T-helper 22 cell (primary cell): ENCODE results near the gene SCAND1.
"Not testable (repeated sequence)": the region's sequence is repeated elsewhere in the genome, so short reads cannot be mapped to it uniquely, and the experiment has no call there.

ENCODE experiments used
- DNase-seq: peaks from one replicate; pipeline ENCODE4 v3.0.0-alpha.2; 2020; ENCODE audit warnings: low read depth

Gene SCAND1

GRCh38 chr20:35954200-35954906, at the start of gene SCAND1:
SCAND1 (minus strand) TSS chr20:35954502; CDS start chr20:35954284, 218 bp downstream.
- DNase-seq = peak; percentile 96

GRCh38 chr20:36004045-36004444, 49.7 kb upstream of the SCAND1 start:
- no peak for DNase-seq

- no peak for DNase-seq
These were observed 48.6 kb upstream of the SCAND1 start for GRCh38 chr20:36002855-36003254.

- DNase-seq = not testable (repeated sequence)
These were observed 47.0 kb upstream of the SCAND1 start for GRCh38 chr20:36001331-36001730.

DNA sequence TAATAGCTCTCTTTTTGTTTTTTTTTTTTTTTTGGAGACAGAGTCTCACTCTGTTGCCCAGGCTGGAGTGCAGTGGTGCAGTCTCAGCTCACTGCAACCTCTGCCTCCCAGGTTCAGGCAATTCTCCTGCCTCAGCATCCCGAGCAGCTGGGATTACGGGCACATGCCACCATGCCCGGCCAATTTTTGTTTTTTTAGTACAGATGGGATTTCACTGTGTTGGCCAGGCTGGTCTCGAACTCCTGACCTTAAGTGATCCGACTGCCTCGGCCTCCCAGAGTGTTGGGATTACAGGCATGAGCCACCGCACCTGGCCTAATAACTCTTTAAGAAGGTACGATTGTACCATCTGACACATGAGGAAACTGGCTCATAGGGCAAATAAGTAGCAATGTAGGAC, 42.2 kb upstream of the SCAND1 start:
- DNase-seq = not testable (repeated sequence)

GRCh38 chr20:35994994-35995453, 40.7 kb upstream of the SCAND1 start:
- DNase-seq = peak; percentile 39

- DNase-seq = peak; percentile 7
These were observed 38.5 kb upstream of the SCAND1 start for GRCh38 chr20:35992713-35993335.

DNA sequence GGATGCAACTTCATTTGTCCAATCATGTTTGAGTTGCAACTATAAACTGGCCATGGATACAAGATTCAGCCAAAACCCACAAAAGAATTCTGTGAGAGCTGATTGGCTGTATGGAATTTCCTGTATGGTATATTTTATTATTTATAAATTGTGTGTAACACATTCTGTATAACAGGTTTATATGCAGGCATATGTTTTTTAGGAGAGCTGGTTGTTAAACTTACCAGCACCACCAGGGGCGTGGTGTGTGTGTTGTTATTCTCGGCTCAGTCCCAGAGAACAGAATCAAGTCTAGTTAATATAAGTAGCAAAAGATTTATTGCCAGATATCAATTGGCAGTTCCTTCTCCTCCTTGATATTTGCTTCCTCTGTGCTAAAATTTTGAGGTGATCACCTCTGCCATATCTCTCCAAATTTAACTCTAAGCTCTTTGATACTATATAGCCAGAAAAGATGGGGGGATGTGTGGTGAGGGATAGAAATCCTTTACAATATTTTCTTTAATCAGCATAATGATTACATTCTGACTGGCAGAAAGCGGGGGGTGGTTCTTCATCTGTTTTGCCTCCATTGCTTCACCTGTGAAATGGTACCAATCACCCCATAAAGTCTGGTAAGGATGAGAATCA, 37.0 kb upstream of the SCAND1 start:
- no peak for DNase-seq

DNA sequence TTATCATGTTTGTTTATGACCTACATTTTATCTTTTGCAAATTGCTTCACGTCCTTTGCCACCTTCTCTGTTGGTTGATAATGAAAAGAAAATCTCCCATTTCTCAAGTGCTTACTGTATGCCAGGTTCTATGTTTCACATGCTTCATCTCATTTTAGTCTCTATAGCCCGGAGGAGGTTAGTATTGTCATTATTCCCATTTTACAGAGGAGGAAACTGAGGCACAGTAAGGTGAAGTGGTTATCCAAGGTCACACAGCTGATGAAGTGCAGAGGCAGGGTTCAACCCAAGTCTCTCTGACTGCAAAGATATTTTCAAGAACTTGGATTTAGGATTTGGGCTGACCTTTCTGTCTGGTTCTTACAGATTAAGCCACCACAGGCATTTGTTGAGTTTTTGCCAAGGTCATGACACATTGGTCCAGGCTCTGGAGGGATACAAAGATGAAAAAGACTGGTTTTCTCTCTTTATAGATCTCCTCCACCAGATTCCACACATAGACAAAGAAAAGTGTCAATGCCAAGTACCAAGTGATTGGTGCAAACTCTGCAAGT, 34.7 kb upstream of the SCAND1 start:
- no peak for DNase-seq

- no peak for DNase-seq
These were observed 31.5 kb upstream of the SCAND1 start for GRCh38 chr20:35985806-35986205.

DNA sequence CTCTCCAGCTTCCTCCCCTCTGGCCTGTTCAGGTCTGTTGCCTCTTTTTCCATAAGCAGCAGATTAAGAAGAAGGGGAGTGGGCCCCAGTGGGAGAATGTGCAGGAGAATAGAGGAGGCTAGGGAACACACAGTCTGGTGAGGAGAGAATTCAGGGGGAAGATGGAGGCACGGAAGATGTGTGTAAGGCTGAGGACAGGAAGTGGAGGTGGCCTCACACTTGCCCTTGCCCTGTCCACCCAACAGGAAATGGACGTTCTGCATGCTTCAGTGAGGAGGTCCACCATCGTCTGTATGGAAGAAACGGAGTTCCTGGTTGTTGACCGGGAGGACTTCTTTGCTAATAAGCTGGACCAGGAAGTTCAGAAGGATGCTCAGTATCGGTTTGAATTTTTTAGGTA, 30.1 kb upstream of the SCAND1 start:
- no peak for DNase-seq

DNA sequence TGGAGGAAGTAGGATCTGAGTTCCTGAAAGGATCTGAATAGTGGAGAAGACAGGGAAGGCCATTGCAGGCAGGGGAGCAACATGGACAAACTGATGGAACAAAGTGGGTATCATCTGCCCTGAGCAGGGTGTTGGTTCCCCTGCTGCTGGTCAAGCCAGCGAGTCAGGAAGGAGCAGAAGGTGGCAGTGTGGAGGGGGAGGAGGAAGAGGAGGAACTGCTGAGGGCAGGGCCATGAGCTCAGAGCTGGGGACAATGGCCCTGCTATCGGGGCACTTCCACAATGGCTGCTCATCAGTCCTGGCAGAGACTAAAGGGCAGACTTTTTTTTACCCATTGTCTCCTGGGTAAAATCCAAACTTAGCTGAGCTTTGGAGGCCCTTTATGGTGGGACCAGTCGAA, 27.7 kb upstream of the SCAND1 start:
- no peak for DNase-seq

- DNase-seq = no peak
These were observed 25.2 kb upstream of the SCAND1 start for GRCh38 chr20:35979544-35979943.

DNA sequence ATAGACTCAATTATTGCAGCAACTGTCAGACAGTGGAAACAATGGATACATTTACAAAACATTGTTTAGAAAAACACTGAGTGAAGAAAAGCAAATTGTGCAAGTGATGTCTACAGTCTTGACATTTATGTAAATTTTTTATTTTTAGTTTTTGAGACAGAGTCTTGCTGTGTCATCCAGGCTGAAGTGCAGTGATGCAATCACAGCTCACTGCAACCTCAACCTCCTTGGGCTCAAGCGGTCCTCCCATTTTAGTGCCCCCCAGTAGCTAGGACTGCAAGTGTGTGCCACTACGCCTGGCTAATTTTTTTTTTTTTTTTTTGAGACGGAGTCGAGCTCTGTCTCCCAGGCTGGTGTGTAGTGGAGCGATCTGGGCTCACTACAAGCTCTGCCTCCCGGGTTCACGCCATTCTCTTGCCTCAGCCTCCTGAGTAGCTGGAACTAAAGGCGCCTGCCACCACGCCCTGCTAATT, 23.8 kb upstream of the SCAND1 start:
- no peak for DNase-seq

DNA sequence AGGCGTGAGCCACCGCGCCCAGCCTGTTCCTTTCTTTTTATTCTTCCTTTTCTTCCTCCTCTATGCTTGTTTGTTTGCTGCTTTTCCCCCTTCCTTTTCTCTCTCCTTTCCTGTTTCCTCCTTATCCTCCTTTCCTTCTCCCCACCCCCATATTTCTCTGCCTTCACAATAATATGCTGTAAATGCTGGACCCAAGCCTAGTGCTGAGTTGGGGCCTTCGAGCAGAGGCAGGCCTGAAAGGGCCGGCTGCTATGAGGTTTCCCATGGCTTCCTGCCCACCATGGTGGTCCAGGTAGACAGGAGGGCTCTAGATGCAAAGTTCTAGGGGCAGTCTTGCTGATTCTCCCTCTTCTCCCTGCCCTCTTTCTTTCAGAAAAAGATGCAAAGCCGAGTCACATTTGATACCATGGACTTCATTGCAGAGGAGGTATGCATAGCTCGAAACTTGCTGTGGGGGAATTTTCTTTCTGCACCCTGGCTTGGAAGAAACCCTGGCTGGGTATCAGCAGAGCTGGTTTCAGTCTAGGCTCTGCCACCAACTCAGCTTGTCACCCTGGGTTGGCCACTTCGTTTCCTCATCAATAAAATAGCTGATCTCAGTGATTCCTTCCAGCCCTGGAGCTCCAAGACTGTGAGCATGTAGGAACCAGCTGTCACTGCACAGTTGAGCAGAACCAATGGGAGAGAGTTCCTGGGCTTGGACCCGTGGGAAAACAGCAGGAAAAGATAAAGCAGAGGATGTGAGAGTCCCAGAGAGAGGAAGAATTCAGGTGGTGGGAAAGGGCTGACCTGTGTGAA, 21.5 kb upstream of the SCAND1 start:
- no peak for DNase-seq

DNA sequence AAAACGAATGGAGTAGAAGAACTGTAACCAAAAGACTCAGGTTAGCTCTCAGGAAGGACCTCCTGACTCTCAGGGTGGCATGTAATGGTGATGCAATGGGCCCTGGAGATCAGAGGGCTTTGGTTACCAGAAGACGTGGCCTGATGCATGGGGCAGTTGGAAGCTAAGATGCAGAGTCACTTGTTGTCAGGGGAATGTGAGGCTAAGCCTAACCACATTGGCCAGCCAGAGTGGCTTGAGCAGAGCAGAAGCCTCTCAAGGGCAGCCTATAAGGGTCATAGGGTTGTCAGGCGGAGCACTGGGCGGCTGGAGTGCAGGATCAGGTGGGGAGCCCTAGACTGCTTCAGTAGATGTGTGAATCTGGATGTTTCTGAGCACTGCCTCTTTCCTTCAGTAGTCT, 20.0 kb upstream of the SCAND1 start:
- no peak for DNase-seq

DNA sequence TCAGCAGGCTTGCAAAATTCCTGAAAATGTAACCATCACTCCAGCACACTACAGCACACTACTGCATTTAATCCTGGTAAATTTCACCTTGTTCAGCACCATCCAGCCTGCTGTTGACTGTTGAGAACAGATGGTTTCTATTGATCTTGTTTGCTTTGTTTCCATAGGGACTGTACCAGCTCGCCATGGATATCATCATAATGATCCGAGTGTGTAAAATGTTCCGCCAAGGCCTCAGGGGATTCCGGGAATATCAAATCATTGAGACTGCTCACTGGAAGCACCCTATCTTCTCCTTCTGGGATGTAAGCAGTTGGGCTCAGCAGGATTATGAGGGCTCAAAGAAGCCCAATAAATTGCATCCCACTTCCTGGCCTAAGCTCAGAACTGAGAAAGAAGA, 18.2 kb upstream of the SCAND1 start:
- no peak for DNase-seq

DNA sequence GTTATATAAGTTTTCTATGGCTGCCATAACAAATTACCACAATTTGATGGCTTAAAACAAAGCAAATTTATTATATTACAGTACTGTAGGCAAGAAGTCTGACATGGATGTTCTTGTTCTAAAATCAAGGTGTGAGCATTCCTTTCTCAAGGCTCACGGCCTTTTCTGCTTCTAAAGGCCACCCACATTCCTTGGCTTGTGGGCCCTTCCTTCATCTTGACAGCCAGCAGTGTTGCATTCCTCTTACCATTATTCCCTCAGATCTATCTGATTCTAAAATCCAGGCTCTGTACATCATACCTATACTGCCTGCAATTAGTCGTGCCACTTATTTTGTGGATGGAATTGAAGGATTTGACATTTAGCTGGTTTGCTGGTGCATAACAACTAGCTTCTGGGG, 17.7 kb upstream of the SCAND1 start:
- DNase-seq = no peak

- DNase-seq = no peak
These were observed 14.6 kb upstream of the SCAND1 start for GRCh38 chr20:35968930-35969329.

GRCh38 chr20:35967979-35968640, 13.8 kb upstream of the SCAND1 start, which contains the start of gene CNBD2:
CNBD2 (plus strand) TSS chr20:35968590; CDS start chr20:35968763, 173 bp downstream.
- no peak for DNase-seq

GRCh38 chr20:35963878-35964277, 9.6 kb upstream of the SCAND1 start:
- DNase-seq = no peak
